Neural progenitor cell (in vitro differentiated cells): Measurements from ENCODE around the gene PLAAT4.

Source experiments
- CTCF ChIP-seq: fragments of 200-600 bp; sonication (generic); IDR thresholded peaks from 2 replicates; pipeline ENCODE4 v1.5.1; 2017; ENCODE audit warnings: antibody characterized with exemption, mild to moderate bottlenecking
- EZH2phosphoT487 ChIP-seq: fragments of 200-600 bp; sonication (generic); IDR thresholded peaks from 2 replicates; pipeline ENCODE4 v1.6.1; 2017; ENCODE audit warnings: antibody characterized with exemption

DNA sequence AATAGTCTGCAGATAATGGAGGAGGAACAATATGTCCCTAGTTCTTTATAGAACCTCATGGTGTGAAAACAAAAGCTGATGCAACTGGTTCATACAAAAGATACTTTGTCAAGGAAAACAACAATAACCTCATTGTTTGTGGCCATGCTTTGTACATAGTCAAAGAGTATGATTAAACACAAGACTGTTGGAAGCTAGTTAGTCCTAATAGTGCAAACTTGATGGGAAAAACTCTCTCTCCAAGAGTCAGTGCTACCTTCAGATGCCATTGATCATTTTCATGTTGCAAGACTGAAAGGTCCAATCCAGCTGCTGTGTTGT is 46.7 kb downstream of the PLAAT4 start:
- TF ChIP-seq CTCF, result no peak
- TF ChIP-seq EZH2phosphoT487, result no peak
